22Rv1 (cell line): Measurements from ENCODE around the gene IFNA1.

Source experiments
- H3K27ac ChIP-seq: fragments of 450-650 bp; 2 replicates; pipeline ENCODE4 v1.5.1; 2017
- ZFX ChIP-seq: fragments of 450-650 bp; IDR thresholded peaks from 2 replicates; pipeline ENCODE4 v1.6.1; 2017; ENCODE audit warnings: antibody characterized with exemption, borderline replicate concordance
- TF ChIP-seq, protein P1 (sequence below): fragments of 450-650 bp; IDR thresholded peaks from 2 replicates; pipeline ENCODE4 v1.5.1; 2017; ENCODE audit warnings: mild to moderate bottlenecking

The IFNA1 gene

DNA sequence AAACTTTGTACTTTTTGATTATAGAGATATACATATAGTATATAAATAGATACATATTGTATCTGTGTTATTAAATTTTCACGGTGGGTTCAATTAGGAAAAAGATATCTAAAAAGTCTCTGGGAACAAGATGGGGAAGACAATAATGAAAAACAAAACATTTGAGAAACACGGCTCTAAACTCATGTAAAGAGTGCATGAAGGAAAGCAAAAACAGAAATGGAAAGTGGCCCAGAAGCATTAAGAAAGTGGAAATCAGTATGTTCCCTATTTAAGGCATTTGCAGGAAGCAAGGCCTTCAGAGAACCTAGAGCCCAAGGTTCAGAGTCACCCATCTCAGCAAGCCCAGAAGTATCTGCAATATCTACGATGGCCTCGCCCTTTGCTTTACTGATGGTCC lies at the start of gene IFNA1:
Gene IFNA1 (plus strand): TSS at position 301 of the 400 bp plus-strand sequence. CDS start 69 bp downstream, at position 370.
- TF ChIP-seq, protein P1, sequence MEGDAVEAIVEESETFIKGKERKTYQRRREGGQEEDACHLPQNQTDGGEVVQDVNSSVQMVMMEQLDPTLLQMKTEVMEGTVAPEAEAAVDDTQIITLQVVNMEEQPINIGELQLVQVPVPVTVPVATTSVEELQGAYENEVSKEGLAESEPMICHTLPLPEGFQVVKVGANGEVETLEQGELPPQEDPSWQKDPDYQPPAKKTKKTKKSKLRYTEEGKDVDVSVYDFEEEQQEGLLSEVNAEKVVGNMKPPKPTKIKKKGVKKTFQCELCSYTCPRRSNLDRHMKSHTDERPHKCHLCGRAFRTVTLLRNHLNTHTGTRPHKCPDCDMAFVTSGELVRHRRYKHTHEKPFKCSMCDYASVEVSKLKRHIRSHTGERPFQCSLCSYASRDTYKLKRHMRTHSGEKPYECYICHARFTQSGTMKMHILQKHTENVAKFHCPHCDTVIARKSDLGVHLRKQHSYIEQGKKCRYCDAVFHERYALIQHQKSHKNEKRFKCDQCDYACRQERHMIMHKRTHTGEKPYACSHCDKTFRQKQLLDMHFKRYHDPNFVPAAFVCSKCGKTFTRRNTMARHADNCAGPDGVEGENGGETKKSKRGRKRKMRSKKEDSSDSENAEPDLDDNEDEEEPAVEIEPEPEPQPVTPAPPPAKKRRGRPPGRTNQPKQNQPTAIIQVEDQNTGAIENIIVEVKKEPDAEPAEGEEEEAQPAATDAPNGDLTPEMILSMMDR: no peak
- TF ChIP-seq ZFX: no peak

DNA sequence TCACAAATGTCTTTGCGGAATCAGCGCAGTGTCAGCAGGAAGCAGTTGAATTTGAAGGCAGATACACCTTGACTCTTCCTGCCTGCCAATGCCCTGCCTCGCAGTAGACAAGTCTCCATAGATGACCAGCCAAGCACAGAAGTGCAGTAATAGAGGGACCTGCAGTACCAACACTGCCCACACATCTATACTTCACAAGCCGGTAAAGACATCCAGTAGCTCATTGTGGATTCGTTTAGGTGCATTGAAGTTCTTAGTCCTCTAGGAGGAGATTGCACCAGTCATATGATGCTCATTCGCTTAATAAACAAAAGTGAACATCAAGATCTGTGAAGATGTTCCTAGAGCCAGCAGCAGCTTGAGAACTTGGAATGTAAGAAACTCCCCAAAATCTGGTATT lies 48.0 kb upstream of the IFNA1 start:
- no peak for TF ChIP-seq ZFX
- TF ChIP-seq, protein P1: peak; percentile 40
- no peak overlapping the region for H3K27ac ChIP-seq

More for the DNA sequence above, at the start of gene IFNA1:
- H3K27ac ChIP-seq: no peak within 1 kb of the TSS

DNA sequence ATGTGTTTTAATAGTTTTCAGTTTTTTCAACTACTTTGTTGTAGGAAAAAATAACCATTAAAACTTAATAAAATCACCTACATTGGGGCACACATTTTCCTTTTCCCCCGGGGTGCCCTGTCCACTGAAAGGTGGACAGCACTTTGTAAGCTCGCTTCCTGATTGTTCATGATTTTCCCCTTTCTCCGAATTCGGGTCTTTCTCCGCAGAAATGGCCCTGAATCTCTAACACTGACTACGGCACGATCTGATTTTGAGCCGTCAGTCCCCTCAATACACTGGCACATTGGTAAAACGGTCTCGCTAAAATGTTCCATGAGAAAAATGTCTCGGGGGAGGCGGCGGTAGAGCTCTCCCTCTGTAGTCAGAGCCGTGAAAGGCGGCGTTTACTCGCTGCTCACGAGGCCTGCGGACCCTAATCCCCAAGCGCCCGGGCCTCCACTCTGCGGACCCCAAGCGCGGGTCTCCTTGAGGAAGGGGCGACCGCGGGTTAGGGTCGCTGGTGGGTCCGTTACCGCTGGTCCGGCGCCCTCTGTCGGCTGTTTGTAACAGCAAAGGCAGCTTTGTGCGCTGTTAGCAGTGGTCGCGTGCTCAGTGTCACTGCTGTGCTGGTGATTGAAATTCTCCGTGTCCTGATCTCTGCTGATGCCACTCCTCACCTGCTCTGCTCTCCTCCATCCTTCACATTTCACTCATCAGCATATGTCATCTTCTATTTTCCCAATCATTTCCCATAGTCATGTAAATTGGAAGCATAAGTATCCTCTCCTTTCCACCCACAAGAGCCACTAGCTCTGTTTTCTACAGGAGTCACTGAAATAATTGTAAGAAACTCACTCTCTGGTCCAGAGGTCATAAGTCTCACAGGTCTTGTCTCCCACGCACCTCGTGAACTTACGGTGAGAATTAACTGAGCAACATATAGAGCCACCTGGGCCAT lies 44.2 kb upstream of the IFNA1 start:
- TF ChIP-seq, protein P1: peak; percentile 96
- TF ChIP-seq ZFX: no peak
- H3K27ac ChIP-seq: no peak overlapping the region

DNA sequence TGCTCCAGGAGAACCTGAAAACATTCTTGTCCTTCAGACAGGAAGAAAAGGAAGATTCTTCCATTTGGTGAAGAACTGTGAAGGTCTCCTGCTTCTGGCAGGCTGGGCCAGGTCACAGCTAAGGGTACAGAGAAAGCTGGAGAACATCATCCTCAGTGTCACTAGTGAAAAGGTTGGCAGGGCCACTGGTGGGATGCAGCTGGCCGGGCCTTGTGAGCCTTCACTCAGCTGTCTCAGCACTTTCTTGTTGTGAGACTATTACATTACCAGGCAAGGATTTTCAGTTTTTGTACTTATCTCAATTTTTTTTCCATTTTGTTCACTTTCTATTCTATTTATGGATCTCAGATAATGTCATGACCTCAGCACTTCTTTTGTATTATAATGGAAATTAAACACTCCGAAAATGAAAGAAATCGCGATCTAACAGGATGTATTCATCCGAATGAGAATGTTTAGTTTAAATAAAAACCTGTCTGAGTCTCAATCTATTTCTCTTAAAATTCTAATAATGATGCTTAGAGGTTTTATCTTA lies 41.2 kb upstream of the IFNA1 start:
- H3K27ac ChIP-seq: no peak overlapping the region
- no peak for TF ChIP-seq ZFX
- TF ChIP-seq, protein P1: no peak

DNA sequence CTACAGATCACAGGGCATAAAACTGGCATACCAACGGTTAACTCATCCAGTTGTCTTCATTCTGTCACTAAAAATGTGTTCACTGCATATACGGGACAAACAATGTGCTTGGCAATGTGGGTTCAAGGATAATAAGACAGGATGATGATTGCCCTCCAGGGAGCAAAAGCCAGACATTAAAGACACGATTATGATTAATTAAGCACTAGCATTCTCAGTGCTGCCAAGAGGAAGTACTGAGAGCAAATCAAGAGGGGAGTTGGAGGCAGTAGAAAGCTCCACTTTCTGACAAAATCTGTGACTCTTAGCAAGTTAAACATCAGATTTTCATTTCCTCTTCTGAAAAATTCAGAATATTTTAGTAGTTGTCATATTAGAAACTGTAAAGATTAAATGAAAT lies 40.3 kb upstream of the IFNA1 start:
- TF ChIP-seq, protein P1: no peak
- no peak for TF ChIP-seq ZFX
- no peak overlapping the region for H3K27ac ChIP-seq

DNA sequence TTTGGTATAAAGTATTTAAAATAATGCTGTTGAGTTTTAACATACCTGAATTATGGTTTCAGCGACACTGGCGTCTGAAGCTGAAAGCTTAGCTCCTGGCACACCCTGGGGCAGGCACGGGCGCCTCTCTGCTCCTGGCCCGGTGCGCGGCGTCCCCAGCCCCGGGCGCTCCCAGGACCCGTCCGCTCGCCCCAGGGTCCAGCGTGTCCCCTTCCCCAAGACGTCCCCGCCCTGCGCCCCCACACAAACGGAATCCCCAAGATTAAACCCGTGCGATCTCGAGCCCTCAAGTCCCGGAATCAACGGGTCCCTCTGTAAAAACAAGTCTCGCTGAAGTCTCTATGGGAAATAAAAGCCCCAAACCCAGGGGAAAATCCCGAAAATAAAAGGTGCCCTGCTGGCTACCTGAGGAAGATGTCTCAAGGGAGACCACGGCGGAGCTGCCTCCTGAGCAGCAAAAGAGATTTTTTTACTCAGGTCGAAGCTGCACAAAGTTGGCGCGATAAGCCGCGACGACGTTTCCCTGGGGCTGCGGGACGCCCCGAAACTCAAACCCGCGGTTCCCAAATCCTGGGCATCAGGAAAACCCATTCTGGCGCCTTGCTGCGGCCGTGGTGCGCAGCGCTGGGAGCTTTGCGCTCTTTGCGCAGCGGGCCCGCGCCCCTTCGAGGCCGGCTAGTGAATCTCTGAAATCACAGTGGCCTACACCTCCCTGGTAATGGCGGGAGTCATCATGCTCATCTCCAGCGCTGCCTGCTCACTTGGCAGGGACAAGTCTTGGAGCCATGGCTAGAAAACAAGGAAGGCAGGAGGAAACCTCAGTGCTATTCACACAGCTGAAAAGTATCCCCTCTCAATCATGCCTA lies 37.6 kb upstream of the IFNA1 start:
- TF ChIP-seq, protein P1: no peak
- no peak for TF ChIP-seq ZFX
- no peak overlapping the region for H3K27ac ChIP-seq
